Bronchial epithelial cell (primary cell): ENCODE data around the gene SIL1. TPM values are rescaled to one million over a fixed set of nuclear protein-coding genes. Genes with fewer than 3 reads are reported as not detected.

Source experiments
- DNase-seq: peaks from one replicate; pipeline ENCODE4 v3.0.0-alpha.2; 2010; ENCODE audit warnings: low read depth
- FAIRE-seq: peaks from 2 replicates; lab custom pipeline; 2011; peaks lifted over from hg19 to GRCh38; lab: Jason Lieb, UNC
- H3K27me3 ChIP-seq: 2 replicates; pipeline ENCODE4 v1.5.1; 2011; ENCODE audit warnings: low read length; ENCODE audit not compliant: control insufficient read depth, insufficient read depth
- H3K36me3 ChIP-seq: 2 replicates; pipeline ENCODE4 v1.5.1; 2011; ENCODE audit warnings: low read length; ENCODE audit not compliant: control insufficient read depth, insufficient read depth
- H3K4me3 ChIP-seq: 2 replicates; pipeline ENCODE4 v1.5.1; 2011; ENCODE audit warnings: mild to moderate bottlenecking, low read depth, low read length, control low read depth
- total RNA-seq: library from RNA; depleted of rRNA; stranded (reverse); fragments of >200 nt; gene quantifications from 2 replicates; pipeline ENCODE4 v1.2.1, GENCODE V29; 2014
- TF ChIP-seq, protein P1 (sequence below): IDR thresholded peaks from 2 replicates; pipeline ENCODE4 v1.5.1; 2011; ENCODE audit warnings: mild to moderate bottlenecking, moderate library complexity, low read length, control low read depth, inconsistent platforms; ENCODE audit not compliant: insufficient read depth, severe bottlenecking

The SIL1 gene
- total RNA-seq, 1 donor from 2014 or later, result 85.3 TPM

DNA sequence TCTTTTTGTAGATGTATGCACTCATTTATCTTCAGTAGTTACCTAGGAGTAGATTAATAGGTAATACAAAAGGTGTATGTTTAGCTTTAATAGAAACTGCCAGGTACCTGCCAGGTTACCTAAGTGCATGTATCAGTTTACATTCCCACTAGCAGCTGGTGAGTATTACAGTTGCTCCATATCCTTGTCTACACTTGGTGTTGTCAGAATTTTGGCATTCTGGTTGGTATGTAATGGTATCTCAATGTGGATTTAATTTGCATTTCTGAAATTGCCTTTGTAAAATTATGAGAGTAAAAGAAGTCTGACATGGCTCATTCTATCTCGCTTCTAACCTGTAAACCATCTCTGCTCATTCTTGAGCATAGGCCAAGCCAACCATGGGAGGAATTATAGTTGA, 38.3 kb upstream of the SIL1 start:
- FAIRE-seq, result no peak
- no peaks in the 10 kb centered on the region for H3K27me3 ChIP-seq
- H3K4me3 ChIP-seq, result no peak overlapping the region
- H3K36me3 ChIP-seq, result no peaks in the 10 kb centered on the region
- TF ChIP-seq, protein P1, sequence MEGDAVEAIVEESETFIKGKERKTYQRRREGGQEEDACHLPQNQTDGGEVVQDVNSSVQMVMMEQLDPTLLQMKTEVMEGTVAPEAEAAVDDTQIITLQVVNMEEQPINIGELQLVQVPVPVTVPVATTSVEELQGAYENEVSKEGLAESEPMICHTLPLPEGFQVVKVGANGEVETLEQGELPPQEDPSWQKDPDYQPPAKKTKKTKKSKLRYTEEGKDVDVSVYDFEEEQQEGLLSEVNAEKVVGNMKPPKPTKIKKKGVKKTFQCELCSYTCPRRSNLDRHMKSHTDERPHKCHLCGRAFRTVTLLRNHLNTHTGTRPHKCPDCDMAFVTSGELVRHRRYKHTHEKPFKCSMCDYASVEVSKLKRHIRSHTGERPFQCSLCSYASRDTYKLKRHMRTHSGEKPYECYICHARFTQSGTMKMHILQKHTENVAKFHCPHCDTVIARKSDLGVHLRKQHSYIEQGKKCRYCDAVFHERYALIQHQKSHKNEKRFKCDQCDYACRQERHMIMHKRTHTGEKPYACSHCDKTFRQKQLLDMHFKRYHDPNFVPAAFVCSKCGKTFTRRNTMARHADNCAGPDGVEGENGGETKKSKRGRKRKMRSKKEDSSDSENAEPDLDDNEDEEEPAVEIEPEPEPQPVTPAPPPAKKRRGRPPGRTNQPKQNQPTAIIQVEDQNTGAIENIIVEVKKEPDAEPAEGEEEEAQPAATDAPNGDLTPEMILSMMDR, result no peak
- DNase-seq, result no peak

- TF ChIP-seq, protein P1, result no peak
- FAIRE-seq, result no peak
These were observed 34.1 kb upstream of the SIL1 start for GRCh38 chr5:139232147-139232724.

GRCh38 chr5:139228201-139228803, 30.1 kb upstream of the SIL1 start:
- TF ChIP-seq, protein P1, result no peak
- FAIRE-seq (peak; percentile 7), DNase-seq (no peak)
- Histone ChIP-seq H3K36me3 (no peaks in the 10 kb centered on the region), H3K27me3 (no peaks in the 10 kb centered on the region), H3K4me3 (no peak overlapping the region)

More at GRCh38 chr5:139232147-139232724, 34.1 kb upstream of the SIL1 start:
- Histone ChIP-seq H3K36me3 (no peaks in the 10 kb centered on the region), H3K27me3 (no peaks in the 10 kb centered on the region), H3K4me3 (no peak overlapping the region)
- peak; percentile 99 for DNase-seq

DNA sequence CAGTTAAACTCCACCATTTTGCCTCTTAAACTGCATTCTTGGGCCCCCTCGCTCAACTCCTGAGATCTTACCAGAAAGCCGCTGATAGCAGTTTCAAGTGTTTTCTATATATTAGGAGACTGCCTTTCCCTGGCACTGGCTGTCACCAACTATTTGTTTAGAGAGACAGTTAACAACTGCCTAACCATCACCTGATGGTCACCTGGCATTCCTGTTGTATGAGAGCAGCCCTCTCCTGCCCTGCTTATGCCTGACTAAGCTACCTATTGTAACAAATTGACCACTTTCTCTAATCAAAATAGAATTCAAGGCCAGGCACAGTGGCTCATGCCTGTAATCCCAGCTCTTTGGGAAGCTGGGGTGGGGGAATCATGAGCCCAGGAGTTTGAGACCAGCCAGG, 28.0 kb upstream of the SIL1 start:
- TF ChIP-seq, protein P1, result no peak
- Histone ChIP-seq H3K27me3 (no peaks in the 10 kb centered on the region), H3K36me3 (no peaks in the 10 kb centered on the region), H3K4me3 (no peak overlapping the region)
- DNase-seq (no peak), FAIRE-seq (no peak)

DNA sequence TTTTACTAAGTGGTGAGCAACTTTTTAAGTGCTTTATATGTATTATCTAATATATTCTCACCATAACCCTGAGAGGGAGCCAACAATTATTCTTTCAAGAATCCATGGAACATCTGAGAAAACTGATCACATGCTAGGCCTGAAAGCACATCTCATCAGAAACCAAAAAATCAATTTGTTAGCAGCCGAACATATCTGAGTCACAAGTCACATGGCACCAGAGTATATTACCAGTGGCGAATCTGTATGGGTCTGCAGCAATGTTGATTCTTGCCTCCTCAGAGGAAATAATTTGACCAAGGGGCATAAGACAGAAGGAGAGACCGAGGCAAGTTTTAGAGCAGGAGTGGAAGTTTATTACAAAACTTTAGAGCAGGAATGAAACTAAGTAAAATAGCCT, 25.3 kb upstream of the SIL1 start:
- no peaks in the 10 kb centered on the region for H3K36me3 ChIP-seq
- no peak for DNase-seq
- TF ChIP-seq, protein P1, result no peak
- no peak overlapping the region for H3K4me3 ChIP-seq
- H3K27me3 ChIP-seq, result no peaks in the 10 kb centered on the region
- no peak for FAIRE-seq
